ENCODE data around the gene ADAP1.
"Not testable (repeated sequence)": the region's sequence is repeated elsewhere in the genome, so short reads cannot be mapped to it uniquely, and the experiment has no call there.

The ADAP1 gene

GRCh38 chr7:877312-878232, 76.9 kb downstream of the ADAP1 start:
- peak overlapping the region; percentile 82 for H3K4me3 ChIP-seq (ENCODE audit: low read length)
- no peak for TF ChIP-seq ZNF274 (IDR thresholded peaks at IDR 0.05; ENCODE audit: low read depth, low read length)

- TF ChIP-seq ZNF274 (IDR thresholded peaks at IDR 0.05; ENCODE audit: low read depth, low read length) = no peak
- peak overlapping the region; percentile 74 for H3K4me3 ChIP-seq (ENCODE audit: low read length)
These were observed 77.5 kb downstream of the ADAP1 start for GRCh38 chr7:876972-877311.

- peak within 1 kb of the TSS; percentile 74 for H3K4me3 ChIP-seq (ENCODE audit: low read length)
- no peak for TF ChIP-seq ZNF274 (IDR thresholded peaks at IDR 0.05; ENCODE audit: low read depth, low read length)
These were observed 78.2 kb downstream of the ADAP1 start, which contains the start of gene GET4 for GRCh38 chr7:876077-876971. GET4 (plus strand) TSS chr7:876554; CDS start chr7:876646, 92 bp downstream.

- H3K4me3 ChIP-seq (ENCODE audit: low read length) = peak overlapping the region; percentile 48; the same call in 1 of the 2 replicates
- TF ChIP-seq ZNF274 (IDR thresholded peaks at IDR 0.05; ENCODE audit: low read depth, low read length) = no peak
These were observed 78.9 kb downstream of the ADAP1 start for GRCh38 chr7:875476-876076.

GRCh38 chr7:875051-875450, 79.4 kb downstream of the ADAP1 start:
- H3K4me3 ChIP-seq (ENCODE audit: low read length) = no peak overlapping the region
- no peak for TF ChIP-seq ZNF274 (IDR thresholded peaks at IDR 0.05; ENCODE audit: low read depth, low read length)

GRCh38 chr7:874031-874749, 80.3 kb downstream of the ADAP1 start:
- TF ChIP-seq ZNF274 (IDR thresholded peaks at IDR 0.05; ENCODE audit: low read depth, low read length) = no peak
- no peak overlapping the region for H3K4me3 ChIP-seq (ENCODE audit: low read length)

- H3K4me3 ChIP-seq (ENCODE audit: low read length) = no peak overlapping the region
- TF ChIP-seq ZNF274 (IDR thresholded peaks at IDR 0.05; ENCODE audit: low read depth, low read length) = no peak
These were observed 81.0 kb downstream of the ADAP1 start for GRCh38 chr7:873367-874002.

GRCh38 chr7:872685-873084, 81.8 kb downstream of the ADAP1 start:
- H3K4me3 ChIP-seq (ENCODE audit: low read length) = not testable (repeated sequence)

- TF ChIP-seq ZNF274 (IDR thresholded peaks at IDR 0.05; ENCODE audit: low read depth, low read length) = no peak
- H3K4me3 ChIP-seq (ENCODE audit: low read length) = no peak overlapping the region
These were observed 82.5 kb downstream of the ADAP1 start for GRCh38 chr7:871900-872537.

GRCh38 chr7:869348-869747, 85.1 kb downstream of the ADAP1 start:
- H3K4me3 ChIP-seq (ENCODE audit: low read length) = no peak overlapping the region
- no peak for TF ChIP-seq ZNF274 (IDR thresholded peaks at IDR 0.05; ENCODE audit: low read depth, low read length)

- H3K4me3 ChIP-seq (ENCODE audit: low read length) = no peak overlapping the region
- no peak for TF ChIP-seq ZNF274 (IDR thresholded peaks at IDR 0.05; ENCODE audit: low read depth, low read length)
These were observed 86.3 kb downstream of the ADAP1 start for GRCh38 chr7:868189-868486.

- TF ChIP-seq ZNF274 (IDR thresholded peaks at IDR 0.05; ENCODE audit: low read depth, low read length) = no peak
- no peak overlapping the region for H3K4me3 ChIP-seq (ENCODE audit: low read length)
These were observed 86.9 kb downstream of the ADAP1 start for GRCh38 chr7:867406-868188.
